Erythroblast (primary cell): ENCODE data around the gene AKAP13.

Experiments
- GATA1 ChIP-seq: IDR thresholded peaks from 2 replicates; pipeline ENCODE4 v1.6.1; 2011; ENCODE audit warnings: low read depth, mild to moderate bottlenecking, control low read depth, low read length, moderate library complexity
- POLR2A ChIP-seq: IDR thresholded peaks from 2 replicates; pipeline ENCODE4 v1.6.1; 2011; ENCODE audit warnings: mild to moderate bottlenecking, low read length

DNA sequence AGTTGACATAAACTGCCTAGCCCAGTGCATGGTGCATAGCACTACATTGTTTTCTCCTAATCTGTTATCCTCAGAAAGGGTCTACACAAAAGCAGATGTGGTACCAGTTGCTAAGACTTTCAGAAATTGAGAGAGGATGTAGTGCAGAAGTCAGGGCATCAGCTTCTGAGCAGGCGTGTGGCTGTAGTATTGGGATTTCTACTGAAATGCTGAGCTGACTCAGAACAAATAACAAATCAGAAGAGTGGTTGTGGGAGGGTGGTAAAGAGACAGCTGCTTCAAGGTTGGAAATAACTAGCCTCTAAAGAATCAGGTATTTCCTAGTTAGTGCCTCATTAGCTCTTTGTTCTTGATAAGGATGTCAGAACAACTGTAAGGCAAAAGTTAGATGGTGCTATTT, 161.3 kb downstream of the AKAP13 start:
- TF ChIP-seq POLR2A, result no peak
- TF ChIP-seq GATA1, result no peak
